HepG2 (cell line): ENCODE data around the gene MED9. TPM values are rescaled to one million over a fixed set of nuclear protein-coding genes. Genes with fewer than 3 reads are reported as not detected.

Experiments used
- AFF4 ChIP-seq: sonication (generic); formaldehyde crosslinking; IDR thresholded peaks from 2 replicates; pipeline ENCODE4 v1.4.0; 2020; ENCODE audit warnings: missing genetic modification reagents
- ATF3 ChIP-seq: sonication (generic); formaldehyde crosslinking; IDR thresholded peaks from 2 replicates; pipeline ENCODE4 v1.4.0; 2020; ENCODE audit warnings: missing genetic modification reagents
- CCAR2 ChIP-seq: fragments of 200-400 bp; formaldehyde crosslinking; optimal IDR thresholded peaks from 2 replicates; pipeline ENCODE3; 2018; ENCODE audit warnings: low read depth, mild to moderate bottlenecking, low read length, moderate library complexity
- HMG20A ChIP-seq: IDR thresholded peaks from 2 replicates; pipeline ENCODE4 v1.6.1; 2016; ENCODE audit warnings: borderline replicate concordance
- HNF4A ChIP-seq: sonication (generic); formaldehyde crosslinking; IDR thresholded peaks from 2 replicates; pipeline ENCODE4 v1.4.0; 2020; ENCODE audit warnings: missing genetic modification reagents
- IRF9 ChIP-seq: sonication (generic); formaldehyde crosslinking; IDR thresholded peaks from 2 replicates; pipeline ENCODE4 v1.8.0; 2022; ENCODE audit warnings: missing genetic modification reagents, mild to moderate bottlenecking, borderline replicate concordance
- KAT2B ChIP-seq: fragments of 150-350 bp; IDR thresholded peaks from 2 replicates; pipeline ENCODE4 v1.6.1; 2014; ENCODE audit warnings: low read depth, low read length, borderline replicate concordance
- KLF13 ChIP-seq: sonication (generic); formaldehyde crosslinking; IDR thresholded peaks from 2 replicates; pipeline ENCODE4 v1.4.0; 2020; ENCODE audit warnings: mild to moderate bottlenecking, missing genetic modification reagents
- MZF1 ChIP-seq: sonication (generic); formaldehyde crosslinking; IDR thresholded peaks from 2 replicates; pipeline ENCODE4 v1.8.1; 2023; ENCODE audit warnings: mild to moderate bottlenecking, missing genetic modification reagents, borderline replicate concordance
- NRL ChIP-seq: sonication (generic); formaldehyde crosslinking; IDR thresholded peaks from 2 replicates; pipeline ENCODE4 v1.5.0; 2020; ENCODE audit warnings: missing genetic modification reagents, mild to moderate bottlenecking, moderate library complexity, borderline replicate concordance
- PATZ1 ChIP-seq: sonication (generic); formaldehyde crosslinking; IDR thresholded peaks from 2 replicates; pipeline ENCODE4 v1.4.0; 2020; ENCODE audit warnings: missing genetic modification reagents
- PHF20 ChIP-seq: sonication (generic); formaldehyde crosslinking; IDR thresholded peaks from 2 replicates; pipeline ENCODE4 v1.5.0; 2020; ENCODE audit warnings: mild to moderate bottlenecking, missing genetic modification reagents
- PITX1 ChIP-seq: sonication (generic); formaldehyde crosslinking; IDR thresholded peaks from 2 replicates; pipeline ENCODE4 v1.5.1; 2020; ENCODE audit warnings: mild to moderate bottlenecking, missing genetic modification reagents
- SRSF1 ChIP-seq: fragments of 200-400 bp; formaldehyde crosslinking; optimal IDR thresholded peaks from 2 replicates; pipeline ENCODE3; 2017; ENCODE audit warnings: mild to moderate bottlenecking, low read depth, low read length, moderate library complexity
- YEATS2 ChIP-seq: sonication (generic); formaldehyde crosslinking; IDR thresholded peaks from 2 replicates; pipeline ENCODE4 v1.4.0; 2020; ENCODE audit warnings: missing genetic modification reagents, borderline replicate concordance
- ZBTB25 ChIP-seq: IDR thresholded peaks from 2 replicates; pipeline ENCODE4 v1.6.1; 2018; ENCODE audit warnings: missing genetic modification reagents
- ZNF143 ChIP-seq: sonication (generic); formaldehyde crosslinking; IDR thresholded peaks from 2 replicates; pipeline ENCODE4 v1.4.0; 2020; ENCODE audit warnings: missing genetic modification reagents
- ZNF329 ChIP-seq: sonication (generic); formaldehyde crosslinking; IDR thresholded peaks from 2 replicates; pipeline ENCODE4 v1.9.0; 2021; ENCODE audit warnings: low read depth, mild to moderate bottlenecking, missing genetic modification reagents
- ZNF629 ChIP-seq: sonication (generic); formaldehyde crosslinking; conservative IDR thresholded peaks from 2 replicates; pipeline ENCODE4 v1.5.0; 2020; ENCODE audit warnings: missing genetic modification reagents
- ZNF670 ChIP-seq: sonication (generic); formaldehyde crosslinking; IDR thresholded peaks from 2 replicates; pipeline ENCODE4 v1.8.0; 2022; ENCODE audit warnings: mild to moderate bottlenecking, missing genetic modification reagents, borderline replicate concordance
- ZNF768 ChIP-seq: sonication (generic); formaldehyde crosslinking; IDR thresholded peaks from 2 replicates; pipeline ENCODE4 v1.4.0; 2020; ENCODE audit warnings: missing genetic modification reagents
- polyA plus RNA-seq, 8 experiments: library from polyadenylated mRNA; depleted of rRNA in 3 of 8; stranded (reverse) in 7 of 8; unstranded in 1 of 8; fragments of >200 nt; fragmentation: Illumina TruSeq in 4 of 8; extraction: Trizol in 4 of 8; gene quantifications; 2 replicates each; pipeline versions ENCODE4 v1.2.1 to v1.2.3, GENCODE V29; 2011 to 2016; ENCODE audit warnings: low read depth in 4 of 8, missing spikeins in 1 of 8, mixed read lengths in 1 of 8; ENCODE audit not compliant: insufficient read depth in 1 of 8
- total RNA-seq, 5 experiments: library from RNA; depleted of rRNA; stranded (reverse); fragments of >200 nt; fragmentation: Illumina TruSeq; extraction: Trizol; gene quantifications; 2 replicates each; pipeline ENCODE4 v1.2.3, GENCODE V29; 2016; ENCODE audit warnings: low read depth in 1 of 5
- TF ChIP-seq, protein P1 (sequence below): IDR thresholded peaks from 2 replicates; pipeline ENCODE4 v1.6.1; 2016; ENCODE audit warnings: missing genetic modification reagents, missing compliant biosample characterization

MED9 gene
- total and polyA plus RNA-seq, 2 of the 13 experiments (the other 11 are each of a cell fraction or from before 2014, with no cell fraction given), result 11.9 to 15.1 TPM

GRCh38 chr17:17533901-17534441 is 57.2 kb downstream of the MED9 start (continued):
- TF ChIP-seq PATZ1 (CRISPR knock-in tag), result peak; percentile 69; the same call in 1 of the 2 replicates
- no peak for TF ChIP-seq CCAR2
- TF ChIP-seq MZF1, result no peak
- TF ChIP-seq HNF4A (CRISPR knock-in tag), result peak; percentile 90
- TF ChIP-seq IRF9 (CRISPR knock-in tag), result no peak; the same call in 1 of the 2 replicates
- TF ChIP-seq YEATS2 (CRISPR knock-in tag), result peak; percentile 80; the same call in 1 of the 2 replicates
- TF ChIP-seq NRL, result no peak
- TF ChIP-seq ZNF768, result no peak
- TF ChIP-seq SRSF1, result no peak
- TF ChIP-seq AFF4 (CRISPR knock-in tag), result no peak
- peak; percentile 43 for TF ChIP-seq ZNF629 (CRISPR knock-in tag)
- peak; percentile 37; the same call in 1 of the 2 replicates for TF ChIP-seq ATF3 (CRISPR knock-in tag)
- TF ChIP-seq ZBTB25 (CRISPR knock-in tag), result peak; percentile 93
- no peak for TF ChIP-seq KAT2B
- TF ChIP-seq, protein P1, sequence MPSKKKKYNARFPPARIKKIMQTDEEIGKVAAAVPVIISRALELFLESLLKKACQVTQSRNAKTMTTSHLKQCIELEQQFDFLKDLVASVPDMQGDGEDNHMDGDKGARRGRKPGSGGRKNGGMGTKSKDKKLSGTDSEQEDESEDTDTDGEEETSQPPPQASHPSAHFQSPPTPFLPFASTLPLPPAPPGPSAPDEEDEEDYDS, result peak; percentile 62
- TF ChIP-seq ZNF329 (CRISPR knock-in tag), result no peak
- TF ChIP-seq PHF20 (CRISPR knock-in tag), result no peak
- peak; percentile 77; the same call in 1 of the 2 replicates for TF ChIP-seq ZNF670 (CRISPR knock-in tag)
- peak; percentile 100 for TF ChIP-seq PITX1 (CRISPR knock-in tag)
- TF ChIP-seq ZNF143 (CRISPR knock-in tag), result no peak
- peak; percentile 99 for TF ChIP-seq HMG20A
- no peak for TF ChIP-seq KLF13 (CRISPR knock-in tag)
